Sigmoid colon (tissue), 4 donors: ENCODE data around the gene UBTD2.

Experiments used
- POLR2A ChIP-seq, 2 donors: fragments of 450-650 bp; IDR thresholded peaks; one replicate each; pipeline ENCODE4 v1.6.1; 2016; ENCODE audit warnings: antibody characterized with exemption in 2 of 2, mild to moderate bottlenecking in 2 of 2, moderate library complexity in 2 of 2
- POLR2AphosphoS5 ChIP-seq, 4 donors: sonication (generic); formaldehyde crosslinking; IDR thresholded peaks; one replicate each; pipeline ENCODE4 v1.6.1; 2017; ENCODE audit warnings: antibody characterized with exemption in 4 of 4
- TF ChIP-seq, protein P1 (sequence below), 4 experiments: fragments of 450-650 bp in 3 of 4; fragments of 200-600 bp in 1 of 4; IDR thresholded peaks; one replicate each; pipeline ENCODE4 v1.5.1; 2016 to 2019; ENCODE audit warnings: antibody characterized with exemption in 4 of 4, mild to moderate bottlenecking in 3 of 4, moderate library complexity in 2 of 4

DNA sequence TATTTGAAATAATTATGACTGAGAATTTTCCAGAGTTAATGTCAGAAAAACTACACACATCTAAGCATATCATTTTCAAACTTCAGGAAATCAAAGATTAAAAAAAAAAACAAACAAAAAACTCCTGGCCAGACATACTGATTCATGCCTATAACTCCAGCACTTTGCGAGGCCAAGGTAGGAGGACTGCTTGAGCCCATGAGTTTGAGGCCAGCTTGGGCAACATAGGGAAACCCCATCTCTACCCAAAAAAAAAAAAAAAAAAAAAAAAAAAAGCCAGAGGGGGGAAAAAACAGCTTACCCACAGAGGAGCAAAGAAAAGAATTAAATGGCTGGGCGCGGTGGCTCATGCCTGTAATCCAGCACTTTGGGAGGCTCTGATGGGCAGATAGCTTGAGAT, 67.2 kb downstream of the UBTD2 start:
- TF ChIP-seq POLR2A (IDR thresholded peaks at IDR 0.05) = no peak
- TF ChIP-seq, protein P1, sequence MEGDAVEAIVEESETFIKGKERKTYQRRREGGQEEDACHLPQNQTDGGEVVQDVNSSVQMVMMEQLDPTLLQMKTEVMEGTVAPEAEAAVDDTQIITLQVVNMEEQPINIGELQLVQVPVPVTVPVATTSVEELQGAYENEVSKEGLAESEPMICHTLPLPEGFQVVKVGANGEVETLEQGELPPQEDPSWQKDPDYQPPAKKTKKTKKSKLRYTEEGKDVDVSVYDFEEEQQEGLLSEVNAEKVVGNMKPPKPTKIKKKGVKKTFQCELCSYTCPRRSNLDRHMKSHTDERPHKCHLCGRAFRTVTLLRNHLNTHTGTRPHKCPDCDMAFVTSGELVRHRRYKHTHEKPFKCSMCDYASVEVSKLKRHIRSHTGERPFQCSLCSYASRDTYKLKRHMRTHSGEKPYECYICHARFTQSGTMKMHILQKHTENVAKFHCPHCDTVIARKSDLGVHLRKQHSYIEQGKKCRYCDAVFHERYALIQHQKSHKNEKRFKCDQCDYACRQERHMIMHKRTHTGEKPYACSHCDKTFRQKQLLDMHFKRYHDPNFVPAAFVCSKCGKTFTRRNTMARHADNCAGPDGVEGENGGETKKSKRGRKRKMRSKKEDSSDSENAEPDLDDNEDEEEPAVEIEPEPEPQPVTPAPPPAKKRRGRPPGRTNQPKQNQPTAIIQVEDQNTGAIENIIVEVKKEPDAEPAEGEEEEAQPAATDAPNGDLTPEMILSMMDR (IDR thresholded peaks at IDR 0.05) = no peak
- TF ChIP-seq POLR2AphosphoS5 (IDR thresholded peaks at IDR 0.05) = no peak
